T-helper 1 cell (primary cell): ENCODE measurements around the gene PTH1R.

Source experiments
- DNase-seq, 5 donors: peaks; one replicate each; pipeline ENCODE4 v3.0.0-alpha.2; 2012 to 2020

PTH1R gene

DNA sequence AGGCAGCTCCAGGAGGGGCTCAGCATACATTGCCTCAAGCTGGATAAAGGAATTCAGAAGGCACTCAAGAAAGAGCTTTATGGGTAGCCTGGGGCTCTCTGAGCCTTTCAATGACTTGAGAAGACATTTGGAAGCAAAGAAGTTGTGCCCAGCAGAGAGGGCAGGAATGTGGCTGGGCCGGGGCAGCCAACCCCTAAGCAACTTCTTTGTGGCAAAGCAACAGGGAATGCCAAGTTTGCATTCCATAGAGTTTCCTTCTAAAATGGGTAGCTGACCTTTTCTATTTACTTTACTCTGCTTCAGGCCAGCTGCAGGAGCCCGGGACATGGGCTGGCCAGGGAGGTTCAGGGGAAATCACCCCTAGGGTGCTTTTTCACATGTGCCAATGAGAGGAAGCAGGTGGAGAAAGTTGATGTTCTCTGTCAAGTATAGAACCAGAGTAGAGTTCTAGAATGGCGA lies 53.5 kb downstream of the PTH1R start:
- no peak for DNase-seq

DNA sequence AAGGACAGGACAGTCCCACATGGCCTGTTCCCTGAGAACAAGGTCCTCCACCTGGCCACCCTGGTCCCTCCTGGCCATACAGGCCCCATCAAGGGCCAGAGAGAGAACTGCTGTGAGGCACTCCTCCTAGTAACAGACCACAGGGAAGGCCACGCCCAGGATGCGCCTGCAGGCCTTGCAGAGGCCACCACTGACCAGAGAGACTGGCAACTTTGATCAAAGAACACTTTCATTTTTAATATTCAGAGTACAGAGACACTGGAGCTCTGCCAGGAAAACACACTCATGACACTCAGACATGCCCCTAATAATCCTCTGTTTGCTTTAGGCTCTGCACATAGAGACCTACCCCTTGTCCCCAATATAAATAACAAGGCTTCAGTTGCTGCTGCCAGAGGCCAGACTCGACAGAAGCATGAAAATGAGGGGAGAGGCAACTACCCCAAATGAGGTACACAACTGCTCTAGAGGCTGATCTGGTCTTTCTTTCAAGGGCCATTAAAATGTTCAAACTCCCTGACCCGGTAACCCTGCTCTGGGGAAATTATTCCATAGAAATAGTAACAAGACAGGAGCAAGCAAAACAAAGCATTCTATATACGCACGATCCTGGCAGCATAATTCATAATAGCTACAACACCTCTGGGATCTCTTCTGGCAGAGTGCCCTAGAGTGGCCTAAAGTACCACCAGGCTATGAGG lies 54.3 kb downstream of the PTH1R start:
- DNase-seq, result peak in 1 of 5 donors; percentile 34

DNA sequence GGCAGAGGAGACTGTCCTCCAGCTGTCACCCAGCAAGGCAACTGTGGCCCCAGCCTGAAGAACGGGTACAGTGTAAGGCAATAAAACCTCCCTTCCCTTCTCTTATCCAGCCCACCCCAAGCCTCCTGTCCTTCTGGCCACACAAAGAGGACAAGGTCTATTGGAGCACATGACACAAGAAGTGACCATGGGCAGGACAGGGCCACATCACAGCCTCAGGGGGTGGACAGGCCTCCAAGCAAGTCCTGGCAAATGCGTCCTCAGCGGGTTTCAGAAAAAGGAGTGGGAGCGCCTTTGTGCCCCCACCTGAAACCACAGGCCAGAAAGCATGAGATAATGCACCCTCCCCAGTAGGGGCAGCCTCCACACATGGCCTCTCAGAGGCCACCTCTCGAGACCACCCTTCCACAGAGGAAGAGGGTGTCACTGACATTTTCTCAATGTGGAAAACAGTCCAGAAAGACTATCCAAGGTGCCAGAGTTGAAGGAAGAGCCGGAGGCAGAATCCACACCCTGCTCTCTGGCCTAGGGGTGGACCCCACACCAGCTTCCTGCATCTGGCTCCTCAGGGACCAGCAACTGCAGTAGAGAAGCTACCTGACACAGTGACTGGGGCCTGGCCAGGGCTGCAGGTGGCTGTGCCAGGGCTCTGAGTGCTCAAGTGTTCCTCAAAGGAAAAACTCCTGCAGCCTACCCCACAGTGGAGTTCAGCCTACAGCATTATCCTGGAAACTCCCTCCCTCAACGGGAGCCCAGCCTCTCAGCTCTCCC lies 55.1 kb downstream of the PTH1R start:
- DNase-seq, result no peak

DNA sequence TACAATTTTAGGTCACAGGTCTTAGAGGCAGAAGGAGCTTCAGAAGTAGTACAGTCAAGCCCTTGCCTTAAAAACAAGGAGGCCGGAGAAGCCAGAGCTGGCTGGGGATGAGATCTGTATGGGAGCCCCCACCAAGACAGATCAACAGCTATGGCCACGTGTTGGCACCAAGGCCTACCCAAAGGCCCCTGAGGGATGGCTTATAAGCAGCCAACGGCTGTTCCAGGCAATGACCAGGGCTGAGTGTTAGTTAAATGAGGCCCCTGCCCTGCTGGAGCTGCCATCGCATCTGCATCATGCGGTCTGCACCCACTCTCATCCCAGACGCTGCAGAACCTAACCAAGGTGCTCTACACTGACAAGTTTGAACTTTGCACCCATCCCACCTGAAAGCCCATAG lies 55.7 kb downstream of the PTH1R start:
- no peak for DNase-seq

DNA sequence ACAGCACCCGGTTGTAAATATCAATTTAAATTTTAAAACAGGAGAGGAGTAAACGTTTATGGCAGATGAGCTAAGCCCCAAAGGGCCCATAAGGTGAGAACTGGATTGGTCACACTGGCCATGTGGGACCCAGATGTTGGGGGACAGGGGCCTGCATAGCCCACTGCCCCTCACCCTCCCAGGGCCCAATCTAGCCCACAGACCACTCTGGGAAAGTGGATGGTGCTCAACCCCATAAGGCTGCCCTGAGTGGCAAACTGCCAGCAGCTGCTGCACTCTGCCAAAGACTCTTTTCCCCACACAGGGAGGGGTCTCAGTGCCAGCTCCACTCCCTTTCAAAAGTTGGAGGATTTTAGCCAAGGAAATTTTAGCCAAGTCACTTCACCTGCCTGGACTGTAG lies 56.6 kb downstream of the PTH1R start:
- DNase-seq, result no peak

DNA sequence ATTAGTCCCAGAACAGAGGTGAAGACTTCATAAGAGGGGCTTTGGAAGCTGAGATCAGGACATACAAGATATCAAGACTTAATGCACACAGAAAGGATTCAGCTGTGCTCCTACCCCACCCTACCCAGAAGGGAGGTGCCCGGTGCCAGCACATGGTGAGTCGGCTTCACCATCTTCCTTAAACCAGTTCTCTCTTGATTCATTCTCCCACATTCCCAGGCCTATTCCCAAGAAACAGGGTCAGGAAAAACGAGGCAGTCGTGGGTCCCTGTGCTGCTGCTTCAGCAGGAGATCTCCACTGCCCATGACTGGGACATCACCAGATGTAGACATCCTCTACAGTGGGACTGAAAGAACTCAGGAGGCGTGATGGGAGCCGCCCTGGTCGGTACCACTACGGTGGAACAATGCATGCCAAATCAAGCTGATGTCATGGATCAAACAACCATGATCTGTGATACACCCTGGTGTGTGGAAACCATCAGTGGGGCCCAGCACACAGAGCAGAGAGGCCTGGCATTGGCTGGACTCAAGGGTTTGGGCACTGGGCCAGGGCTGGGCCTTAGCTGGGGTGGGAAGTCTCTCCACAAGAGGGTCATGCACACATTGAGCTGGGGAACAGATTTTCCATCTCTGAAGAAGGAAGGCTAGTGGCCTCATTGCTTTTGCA lies 57.1 kb downstream of the PTH1R start:
- DNase-seq, result no peak

DNA sequence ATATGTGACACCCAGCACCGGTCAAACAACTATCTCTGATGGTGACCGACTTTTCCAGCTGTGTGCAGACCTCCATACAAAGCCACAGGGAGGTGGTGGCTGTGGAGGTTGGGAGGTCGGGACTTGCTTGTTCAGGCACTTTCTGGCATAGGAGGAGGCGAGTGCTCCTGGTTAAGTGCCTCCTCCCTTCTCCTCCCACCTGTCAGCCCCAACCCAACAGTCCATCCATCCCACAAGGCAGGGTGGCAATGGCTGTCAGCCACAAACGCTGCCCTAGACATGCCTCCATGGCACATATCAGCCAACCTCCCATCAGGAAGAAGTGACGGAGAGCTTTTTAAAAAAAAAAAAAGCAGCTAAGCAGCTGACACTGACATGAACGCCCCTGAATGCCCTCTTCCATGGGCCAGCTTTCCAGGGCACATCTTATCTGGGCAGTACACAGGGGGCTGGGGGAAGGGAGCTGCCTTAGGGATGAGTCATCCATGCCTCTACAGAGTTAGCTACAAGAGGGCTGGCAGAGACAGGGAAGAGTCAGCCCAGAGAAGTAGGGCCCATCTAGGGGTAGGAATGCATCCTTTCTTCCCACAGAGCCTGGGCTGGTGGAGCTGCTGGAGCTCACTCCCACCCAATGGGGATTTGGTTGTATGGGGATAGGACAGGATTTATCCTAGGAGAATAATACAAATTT lies 57.8 kb downstream of the PTH1R start:
- DNase-seq, result no peak

DNA sequence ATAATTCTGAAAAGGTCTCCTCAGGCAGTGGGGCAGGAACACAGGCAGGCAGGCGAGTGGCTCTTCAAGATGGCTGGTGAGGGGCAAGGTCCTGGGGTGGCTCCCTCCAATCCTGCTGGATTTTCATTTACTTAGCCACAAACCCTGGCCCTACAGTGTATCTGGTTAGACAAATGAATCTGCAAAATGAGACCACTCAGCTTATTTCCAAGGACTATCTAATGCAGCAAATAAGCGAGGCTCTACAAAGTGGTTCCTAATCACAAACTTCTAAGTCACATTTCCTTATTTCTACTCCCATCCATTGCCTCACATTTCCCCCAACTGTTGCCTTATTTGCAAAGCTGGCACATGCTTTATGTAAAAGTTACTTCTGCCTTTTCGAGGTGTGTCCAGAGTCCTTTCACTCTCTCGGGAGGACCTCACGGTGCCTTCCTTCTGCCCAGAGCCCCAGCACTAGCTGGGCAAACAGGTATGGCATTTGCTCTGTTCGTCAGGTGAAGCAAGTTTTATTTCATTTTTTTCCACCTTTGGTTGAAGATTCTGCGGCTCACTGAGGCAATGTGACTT lies 58.6 kb downstream of the PTH1R start:
- DNase-seq, result no peak

DNA sequence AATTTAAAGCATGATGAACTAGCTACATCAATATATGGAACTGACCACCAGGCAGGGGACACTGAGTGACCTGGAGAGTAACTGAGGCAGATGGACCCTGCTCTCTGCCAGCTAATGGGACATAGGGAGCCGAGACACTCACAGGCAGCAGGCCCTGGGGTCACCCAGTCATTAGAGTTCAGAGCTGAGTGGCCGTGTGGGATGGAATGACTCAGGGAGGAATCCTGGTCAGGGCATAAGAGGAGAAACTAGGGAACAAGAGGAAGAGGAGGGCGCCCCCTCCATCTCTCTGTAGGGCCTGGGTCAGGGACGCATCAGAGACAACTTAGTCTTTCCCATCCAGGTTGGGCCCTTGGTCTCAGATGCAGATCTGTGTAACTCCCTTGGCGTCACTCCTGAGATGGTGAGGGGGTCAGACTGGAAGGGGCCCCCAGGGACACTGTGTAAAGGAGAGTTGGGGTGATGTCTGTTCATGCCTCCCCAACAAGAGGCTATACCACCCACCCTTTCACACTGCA lies 59.3 kb downstream of the PTH1R start:
- no peak for DNase-seq

DNA sequence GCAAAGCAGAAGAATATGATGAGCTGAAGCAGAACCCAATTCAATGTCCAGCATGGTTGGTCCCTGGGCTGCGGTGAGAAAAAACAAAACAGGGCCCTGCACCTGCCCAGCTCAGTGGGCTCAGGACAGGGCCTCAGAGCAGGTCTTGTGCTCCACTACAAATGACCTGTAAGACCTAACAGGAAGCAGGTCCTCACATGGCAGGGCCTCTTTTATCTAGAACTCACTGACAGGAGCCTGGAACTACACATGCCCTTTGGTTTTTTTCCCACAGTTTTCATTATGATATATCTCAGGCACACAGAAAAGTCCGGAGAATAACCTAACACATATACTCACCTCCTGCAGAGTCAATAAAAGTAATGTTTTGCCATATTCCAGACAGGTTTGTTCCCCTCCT lies 60.6 kb downstream of the PTH1R start:
- DNase-seq, result no peak

DNA sequence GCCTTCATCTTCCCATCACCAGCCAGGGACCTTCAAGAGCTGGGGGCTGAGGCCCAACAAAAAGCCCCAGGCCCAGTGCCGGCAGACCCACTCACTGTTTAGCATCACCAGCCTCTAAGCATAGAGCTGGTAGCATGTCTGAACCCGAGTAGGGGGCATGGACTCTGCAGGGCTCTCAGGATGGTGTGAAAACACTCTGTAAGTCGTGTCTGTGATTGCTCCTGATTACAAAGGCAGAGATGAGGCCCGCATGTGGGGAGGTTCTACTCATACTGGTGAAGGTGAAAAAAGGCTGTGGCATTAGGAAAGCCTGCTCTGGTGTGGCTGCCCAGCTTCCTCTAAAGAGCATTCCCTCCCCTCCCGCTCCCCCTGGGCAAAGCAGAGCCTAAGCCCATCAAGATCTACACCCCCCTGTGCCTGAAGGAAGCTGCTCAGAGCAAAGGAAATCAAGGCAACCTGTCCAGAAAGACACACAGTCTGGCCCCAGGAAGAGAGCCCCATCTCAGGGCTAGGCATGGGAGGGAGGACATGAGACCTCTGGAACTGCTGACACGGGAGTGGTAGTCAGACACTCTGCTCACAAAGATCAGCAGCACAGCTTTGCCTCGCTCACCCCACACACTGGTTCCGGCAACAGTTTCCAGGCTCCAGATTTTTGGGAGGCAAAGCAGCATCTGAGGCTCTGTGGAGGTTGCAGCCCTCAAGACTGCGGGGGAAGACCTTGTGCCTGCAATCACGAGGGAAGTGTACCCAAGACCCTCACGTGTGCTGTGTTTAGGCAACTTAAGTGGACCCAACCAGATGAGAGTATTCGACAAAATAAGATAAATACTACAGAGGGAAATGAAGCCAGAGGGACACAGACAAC lies 62.3 kb downstream of the PTH1R start:
- no peak for DNase-seq

DNA sequence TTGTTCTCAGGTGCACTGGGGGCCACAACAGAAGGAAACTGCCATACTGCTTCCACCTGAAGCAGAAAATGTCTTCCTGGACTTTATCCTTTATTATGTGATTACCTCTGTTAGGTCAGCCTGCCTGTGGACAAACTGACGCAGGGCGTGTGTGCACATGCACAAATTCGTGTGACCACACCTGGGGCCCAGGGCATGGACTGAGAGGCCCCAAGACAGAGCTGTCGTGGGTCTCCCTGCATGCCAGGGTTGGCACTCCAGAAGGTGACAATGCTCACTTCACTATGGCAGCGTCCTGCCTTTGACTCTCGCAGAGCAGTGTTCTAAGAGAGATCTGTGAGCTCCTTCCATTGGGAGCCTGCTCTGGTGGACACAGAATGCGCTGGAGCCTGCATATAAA lies 64.6 kb downstream of the PTH1R start:
- DNase-seq, result no peak

DNA sequence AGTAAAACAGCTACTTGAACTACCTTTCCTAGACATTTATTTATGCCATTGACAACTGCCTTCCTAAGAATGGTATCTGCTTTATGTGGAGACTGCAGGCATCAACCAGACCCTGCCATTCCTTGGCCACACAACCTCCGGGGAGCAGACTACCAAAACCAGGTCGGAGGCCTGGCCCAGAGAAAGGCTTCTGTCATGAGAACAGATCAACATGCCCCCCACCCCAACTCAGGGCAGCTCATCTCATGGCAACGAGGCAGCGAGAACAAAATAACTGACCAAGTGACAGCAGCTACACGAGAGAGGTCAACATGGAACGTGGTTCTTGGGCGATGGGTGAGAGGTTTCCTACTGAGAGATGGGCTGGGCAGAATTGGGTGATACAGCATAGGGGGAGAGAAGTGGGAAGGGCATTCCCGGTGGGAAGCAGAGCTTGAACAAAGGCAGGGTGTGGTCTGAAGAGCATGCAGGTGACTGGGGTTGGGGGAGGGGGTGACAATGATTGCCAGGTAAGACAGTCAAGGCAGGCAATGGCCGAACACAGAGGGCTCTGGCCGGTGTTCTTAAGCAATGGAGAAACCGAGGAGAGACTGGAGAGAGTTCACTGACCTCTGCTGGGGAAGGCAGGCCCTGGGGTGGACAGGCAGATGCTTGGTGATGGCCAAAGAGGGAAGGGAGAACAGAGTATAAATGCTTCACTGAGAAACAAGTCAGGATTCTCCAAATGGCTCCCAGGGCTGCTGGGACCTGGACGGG lies 65.1 kb downstream of the PTH1R start:
- no peak for DNase-seq

DNA sequence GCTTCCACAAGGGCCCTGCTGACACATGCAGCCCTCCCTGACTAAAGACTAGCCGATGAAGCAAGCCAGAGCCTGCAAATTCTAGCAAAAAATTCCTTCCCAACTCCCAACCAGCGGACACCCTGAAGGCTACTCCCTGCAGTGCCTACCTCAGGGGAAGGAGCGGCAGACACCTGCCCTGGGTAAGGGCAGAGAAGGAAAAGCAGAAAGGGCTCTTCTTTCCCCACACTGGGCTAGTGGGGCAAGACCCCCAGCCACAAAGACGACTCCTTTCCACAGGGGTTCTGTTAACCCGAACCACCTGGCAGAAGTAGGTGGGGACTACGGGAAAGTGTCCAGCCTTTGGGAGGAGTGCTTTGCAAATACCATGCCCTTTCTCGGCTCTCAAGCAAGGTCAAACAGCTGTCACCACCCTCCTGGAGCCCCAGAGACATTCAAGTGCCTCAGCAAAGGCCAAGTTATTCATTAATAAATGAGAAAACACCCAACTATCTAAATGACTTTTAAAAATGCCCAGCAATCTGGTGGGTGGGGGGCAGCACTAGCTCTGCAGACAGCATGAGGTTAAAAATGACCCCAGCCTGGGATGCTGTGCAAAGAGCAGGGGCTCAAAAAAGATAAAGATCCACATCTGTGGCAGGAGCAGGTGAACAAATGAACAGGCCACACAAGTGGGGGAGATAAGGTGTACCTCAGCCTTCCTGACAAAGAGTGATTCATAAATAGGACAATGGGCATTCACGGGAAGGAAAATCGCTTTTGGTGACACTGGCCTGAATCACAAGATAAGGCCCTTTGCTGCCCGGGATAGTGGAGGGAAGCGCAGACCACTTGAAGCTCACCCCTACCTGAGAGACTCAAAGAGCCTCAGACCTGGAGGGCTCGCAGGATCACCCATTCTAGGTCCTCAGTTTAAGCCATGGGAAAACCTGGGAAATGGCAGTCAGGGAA lies 66.0 kb downstream of the PTH1R start:
- DNase-seq, result no peak

DNA sequence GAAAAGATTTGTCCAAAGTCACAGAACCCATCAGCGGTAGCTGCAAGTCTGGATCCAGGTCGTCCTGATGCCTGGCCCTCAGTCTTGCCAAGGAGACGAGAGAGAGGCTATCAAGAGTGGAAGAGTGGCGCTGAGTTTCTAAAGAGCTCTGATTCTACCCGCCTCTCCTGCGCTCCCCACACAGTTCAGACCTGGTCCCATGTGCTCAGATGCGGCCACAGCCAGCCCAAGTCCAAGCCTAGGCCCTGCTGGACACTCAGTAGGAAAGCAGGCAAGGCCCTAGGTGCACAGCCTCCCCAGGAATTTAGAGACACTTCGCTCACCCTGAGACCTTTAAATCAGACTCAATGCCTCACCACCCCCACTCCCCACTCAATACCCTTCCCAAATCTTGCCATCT lies 66.7 kb downstream of the PTH1R start:
- DNase-seq, result no peak

DNA sequence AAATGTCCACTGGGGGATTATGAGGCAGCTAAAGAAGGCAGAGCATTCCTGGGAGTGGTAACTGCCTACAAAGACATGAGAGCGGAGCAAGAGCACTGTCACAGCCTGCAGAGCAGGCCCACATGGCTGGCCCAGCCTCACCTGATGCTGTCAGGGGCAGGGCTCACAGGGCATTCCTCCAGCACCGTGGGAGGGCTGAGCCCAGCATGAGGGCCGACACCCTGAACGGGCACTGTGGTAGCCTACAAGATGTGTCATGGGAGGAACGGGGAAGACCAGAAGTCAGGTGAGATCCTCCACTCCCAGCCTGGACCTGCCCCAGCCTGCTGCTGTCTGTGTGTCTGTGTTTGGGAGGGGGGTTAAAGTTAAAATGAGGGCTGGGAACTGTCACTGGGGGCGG lies 68.9 kb downstream of the PTH1R start:
- DNase-seq, result no peak

DNA sequence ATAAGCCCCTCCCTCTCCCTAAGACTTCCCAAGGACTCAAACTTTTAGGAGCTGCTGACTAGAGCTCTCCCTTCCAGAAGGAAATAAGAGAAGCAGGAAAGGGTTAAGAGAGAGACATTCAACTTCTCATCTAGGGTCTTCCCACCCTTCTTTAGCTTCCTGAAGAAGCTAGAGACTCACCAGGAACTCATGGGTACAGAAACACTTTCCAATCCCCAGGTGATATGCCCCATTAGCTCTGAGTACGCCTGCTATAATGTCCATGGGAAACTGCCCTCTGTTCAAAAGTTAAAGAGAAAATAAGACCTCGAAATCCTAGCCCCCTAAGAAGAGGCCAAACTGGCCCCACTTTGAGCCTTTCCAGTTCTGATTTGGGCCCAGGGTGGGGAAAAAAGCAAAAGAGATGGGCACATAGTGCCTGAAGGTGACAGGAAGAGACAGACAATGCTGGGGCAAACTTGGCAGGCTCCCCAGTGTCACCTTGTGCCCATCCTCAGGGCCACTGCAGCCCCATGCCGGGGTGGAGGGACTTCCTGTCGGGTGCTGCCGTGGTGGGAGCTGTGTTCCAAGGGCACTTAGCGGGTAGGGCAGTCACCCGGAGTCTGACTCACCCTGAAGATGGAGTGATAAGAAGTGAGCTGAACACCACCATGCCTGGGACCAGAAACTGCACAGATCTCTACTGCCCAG lies 69.5 kb downstream of the PTH1R start:
- peak; percentile 49 to 84 (median 70) for DNase-seq

DNA sequence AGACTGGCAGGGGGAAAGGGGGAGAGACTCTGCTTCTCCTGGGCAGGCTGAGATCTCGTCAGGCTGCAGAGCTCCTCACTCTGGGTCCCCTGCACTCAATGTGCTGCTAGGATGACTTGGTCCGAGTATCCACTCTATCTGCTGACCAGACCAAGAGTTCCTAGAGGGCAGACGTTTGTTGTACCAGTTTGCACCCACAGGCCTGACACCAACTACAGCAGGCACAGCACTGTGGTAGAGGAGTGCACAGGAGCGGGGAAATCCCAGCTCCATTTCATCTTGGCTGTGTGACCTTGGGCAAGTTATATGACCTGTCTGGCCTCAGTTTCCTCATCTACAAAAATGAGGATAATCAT lies 70.0 kb downstream of the PTH1R start:
- DNase-seq, result peak in 2 of 5 donors; percentile 12 to 27
